ENCODE measurements around the gene OR8D1. TPM values are rescaled to one million over a fixed set of nuclear protein-coding genes. Genes with fewer than 3 reads are reported as not detected.

OR8D1 gene
- total RNA-seq = not detected
- polyA plus RNA-seq = not detected

DNA sequence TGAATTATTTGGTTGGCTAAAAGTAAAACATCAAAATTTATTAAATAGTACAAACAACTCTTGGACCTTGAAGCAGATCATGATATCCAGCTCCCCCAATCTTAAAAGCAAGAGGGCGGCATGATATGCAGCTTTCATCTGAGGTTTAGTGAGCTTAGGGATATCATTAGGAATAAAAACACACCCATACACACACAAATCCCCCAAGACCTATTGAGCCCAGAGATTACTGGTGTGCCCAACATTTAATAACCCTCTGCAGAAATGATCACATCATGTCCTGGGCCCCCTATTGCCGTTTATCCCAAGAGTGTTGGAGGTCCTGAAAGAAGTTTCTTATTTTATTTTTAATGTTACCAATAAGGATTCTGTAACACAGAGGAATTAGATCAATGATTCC is at the start of gene OR8D1:
TSS of gene OR8D1 (minus strand) at position 101 of the 400 bp plus-strand sequence. CDS start 3,183 bp downstream, outside the sequence.
- CTCF ChIA-PET = no interaction called here

DNA sequence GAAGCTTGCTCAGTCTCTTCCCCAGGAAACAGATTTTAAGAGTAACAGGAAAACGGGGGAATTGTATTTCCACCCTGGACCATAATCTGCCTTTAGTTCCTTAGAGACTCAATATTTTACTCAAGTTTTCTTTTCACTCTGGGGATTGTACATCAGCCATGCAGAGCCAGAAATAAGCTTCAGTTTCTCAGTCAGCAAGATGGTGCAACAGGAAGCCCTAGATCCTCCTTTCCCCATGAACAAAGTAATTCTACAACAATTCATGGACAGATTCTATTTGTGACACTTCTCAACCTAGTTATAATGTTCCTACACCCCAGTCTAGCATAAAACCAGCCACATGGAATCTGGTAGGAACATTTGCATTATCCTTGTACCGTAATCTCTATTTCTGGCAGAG is 45.8 kb upstream of the OR8D1 start:
- Mint-ChIP-seq H3K27ac (no peak overlapping the region), H3K4me1 (no peaks in the 10 kb centered on the region), H3K36me3 (no peaks in the 10 kb centered on the region), H3K9me3 (peaks cover 0 to 4% (median 2%) of the 10 kb centered on the region in 5 donors), H3K4me3 (no peak overlapping the region), H3K27me3 (no peaks in the 10 kb centered on the region)
- Histone ChIP-seq H3K27me3 (ENCODE audit: insufficient read depth, low read length, poor library complexity, severe bottlenecking) (no peaks in the 10 kb centered on the region), H3K36me3 (ENCODE audit: insufficient read depth, low read length) (no peaks in the 10 kb centered on the region), H3K4me1 (ENCODE audit: insufficient read depth, low read length) (no peaks in the 10 kb centered on the region), H3K4me3 (ENCODE audit: low read length) (no peak overlapping the region), H3K27ac (ENCODE audit: low read depth, low read length) (no peak overlapping the region), H3K9me3 (ENCODE audit: low read length) (no peaks in the 10 kb centered on the region)
- no peak for DNase-seq
- CTCF ChIA-PET = no interaction called here
- POLR2A ChIA-PET = no interaction called here

More for the DNA sequence above, at the start of gene OR8D1:
- H3K9me3 ChIP-seq (ENCODE audit: low read length) = no peaks in the 10 kb centered on the region
- POLR2A ChIA-PET = no interaction called here
- H3K27me3 ChIP-seq (ENCODE audit: insufficient read depth, low read length, poor library complexity, severe bottlenecking) = no peaks in the 10 kb centered on the region
- Mint-ChIP-seq H3K4me1 (no peaks in the 10 kb centered on the region), H3K4me3 (no peak within 1 kb of the TSS), H3K9me3 (peaks cover 0 to 1% (median 0%) of the 10 kb centered on the region in 5 donors), H3K27ac (no peak within 1 kb of the TSS), H3K27me3 (peaks cover 0 to 4% of the 10 kb centered on the region in 2 donors), H3K36me3 (no peaks in the 10 kb centered on the region)
- H3K27ac ChIP-seq (ENCODE audit: low read depth, low read length) = no peak within 1 kb of the TSS
- H3K4me3 ChIP-seq (ENCODE audit: low read length) = no peak within 1 kb of the TSS
- DNase-seq = no peak
- H3K36me3 ChIP-seq (ENCODE audit: insufficient read depth, low read length) = no peaks in the 10 kb centered on the region
- H3K4me1 ChIP-seq (ENCODE audit: insufficient read depth, low read length) = no peaks in the 10 kb centered on the region

DNA sequence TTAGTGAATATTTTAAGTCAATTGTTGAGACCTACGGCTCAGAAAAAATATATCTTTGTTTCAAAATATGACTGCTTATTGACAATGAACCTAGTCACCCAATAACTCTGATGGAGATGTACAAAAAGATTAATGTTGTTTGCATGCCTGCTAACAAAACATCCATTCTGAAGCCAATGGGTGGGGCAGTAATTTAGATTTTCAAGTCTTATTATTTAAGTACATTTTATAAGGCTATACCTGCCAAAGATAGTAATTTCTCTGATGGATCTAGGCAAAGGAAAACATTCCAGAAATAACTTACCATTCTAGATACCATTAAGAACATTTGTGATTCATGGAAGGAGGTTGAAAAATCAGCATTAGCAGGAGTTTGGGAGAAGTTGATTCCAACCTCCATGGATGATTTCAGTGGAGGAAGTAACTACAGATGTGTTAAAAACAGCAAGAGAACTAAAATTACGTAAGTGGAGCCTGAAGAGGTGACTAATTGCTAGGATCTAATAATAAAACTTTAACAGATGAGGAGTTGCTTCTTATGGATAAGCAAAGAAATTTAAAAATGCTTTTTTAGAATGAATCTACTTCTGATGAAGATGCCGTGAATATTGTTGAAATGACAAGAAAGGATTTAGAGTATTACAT is 32.7 kb upstream of the OR8D1 start:
- H3K4me1 Mint-ChIP-seq = no peaks in the 10 kb centered on the region

DNA sequence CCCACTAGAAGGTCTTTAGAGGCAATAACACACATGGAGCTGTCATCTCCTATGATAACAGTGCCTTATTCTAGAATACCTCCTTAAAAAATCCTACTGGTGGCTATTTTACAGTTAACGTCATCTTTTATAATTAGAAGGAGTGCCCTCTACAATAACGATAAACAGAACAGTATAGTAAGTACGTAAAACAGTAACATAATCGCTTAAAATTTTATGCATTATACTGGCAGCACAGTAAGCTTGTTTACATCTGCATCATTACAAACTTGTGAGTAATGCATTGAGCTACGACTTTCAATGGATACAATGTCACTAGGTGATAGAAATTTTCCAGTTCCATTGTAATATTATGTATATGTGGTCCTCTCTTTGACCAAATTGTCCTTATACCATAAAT is 30.6 kb upstream of the OR8D1 start:
- ChIA-PET CTCF (no interaction called here), POLR2A (no interaction called here)
- Histone ChIP-seq H3K4me3 (ENCODE audit: low read length) (no peak overlapping the region), H3K9me3 (ENCODE audit: low read length) (no peaks in the 10 kb centered on the region), H3K4me1 (ENCODE audit: insufficient read depth, low read length) (no peaks in the 10 kb centered on the region), H3K27me3 (ENCODE audit: insufficient read depth, low read length, poor library complexity, severe bottlenecking) (no peaks in the 10 kb centered on the region), H3K27ac (ENCODE audit: low read depth, low read length) (no peak overlapping the region), H3K36me3 (ENCODE audit: insufficient read depth, low read length) (no peaks in the 10 kb centered on the region)
- Mint-ChIP-seq H3K27me3 (no peaks in the 10 kb centered on the region), H3K27ac (no peak overlapping the region), H3K9me3 (peaks cover 0 to 14% (median 1%) of the 10 kb centered on the region in 5 donors), H3K4me1 (no peaks in the 10 kb centered on the region), H3K36me3 (no peaks in the 10 kb centered on the region), H3K4me3 (no peak overlapping the region)
- DNase-seq = no peak

More for the DNA sequence above, 32.7 kb upstream of the OR8D1 start:
- Histone ChIP-seq H3K27ac (ENCODE audit: low read depth, low read length) (no peak overlapping the region), H3K4me1 (ENCODE audit: insufficient read depth, low read length) (no peaks in the 10 kb centered on the region), H3K9me3 (ENCODE audit: low read length) (no peaks in the 10 kb centered on the region), H3K36me3 (ENCODE audit: insufficient read depth, low read length) (no peaks in the 10 kb centered on the region), H3K4me3 (ENCODE audit: low read length) (no peak overlapping the region), H3K27me3 (ENCODE audit: insufficient read depth, low read length, poor library complexity, severe bottlenecking) (no peaks in the 10 kb centered on the region)
- ChIA-PET CTCF (no interaction called here), POLR2A (no interaction called here)
- Mint-ChIP-seq H3K27ac (no peak overlapping the region), H3K4me3 (no peak overlapping the region), H3K36me3 (no peaks in the 10 kb centered on the region), H3K27me3 (no peaks in the 10 kb centered on the region), H3K9me3 (peaks cover 3 to 20% (median 6%) of the 10 kb centered on the region in 5 donors)
- no peak for DNase-seq

DNA sequence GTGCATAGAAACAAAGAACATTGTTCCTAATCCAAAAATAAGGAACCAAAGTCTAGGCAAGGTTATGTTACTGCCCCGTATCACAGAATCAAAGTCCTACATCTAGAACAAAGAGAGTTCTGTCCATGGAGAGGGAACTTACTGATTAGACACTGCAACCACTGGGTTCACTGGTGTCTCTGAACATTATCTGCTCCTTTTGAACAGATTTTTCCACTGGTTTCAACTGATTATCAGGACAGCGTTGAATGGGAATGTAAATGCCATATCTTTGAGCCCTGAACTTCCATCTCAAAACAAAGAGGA is 26.3 kb upstream of the OR8D1 start:
- Mint-ChIP-seq H3K4me3 (no peak overlapping the region), H3K27ac (no peak overlapping the region), H3K27me3 (no peaks in the 10 kb centered on the region), H3K4me1 (no peaks in the 10 kb centered on the region), H3K9me3 (peaks cover 0 to 5% (median 0%) of the 10 kb centered on the region in 5 donors), H3K36me3 (no peaks in the 10 kb centered on the region)
- ChIA-PET POLR2A (no interaction called here), CTCF (no interaction called here)
- no peak for DNase-seq
- Histone ChIP-seq H3K27ac (ENCODE audit: low read depth, low read length) (no peak overlapping the region), H3K4me3 (ENCODE audit: low read length) (no peak overlapping the region), H3K27me3 (ENCODE audit: insufficient read depth, low read length, poor library complexity, severe bottlenecking) (no peaks in the 10 kb centered on the region), H3K4me1 (ENCODE audit: insufficient read depth, low read length) (no peaks in the 10 kb centered on the region), H3K36me3 (ENCODE audit: insufficient read depth, low read length) (no peaks in the 10 kb centered on the region), H3K9me3 (ENCODE audit: low read length) (no peaks in the 10 kb centered on the region)

DNA sequence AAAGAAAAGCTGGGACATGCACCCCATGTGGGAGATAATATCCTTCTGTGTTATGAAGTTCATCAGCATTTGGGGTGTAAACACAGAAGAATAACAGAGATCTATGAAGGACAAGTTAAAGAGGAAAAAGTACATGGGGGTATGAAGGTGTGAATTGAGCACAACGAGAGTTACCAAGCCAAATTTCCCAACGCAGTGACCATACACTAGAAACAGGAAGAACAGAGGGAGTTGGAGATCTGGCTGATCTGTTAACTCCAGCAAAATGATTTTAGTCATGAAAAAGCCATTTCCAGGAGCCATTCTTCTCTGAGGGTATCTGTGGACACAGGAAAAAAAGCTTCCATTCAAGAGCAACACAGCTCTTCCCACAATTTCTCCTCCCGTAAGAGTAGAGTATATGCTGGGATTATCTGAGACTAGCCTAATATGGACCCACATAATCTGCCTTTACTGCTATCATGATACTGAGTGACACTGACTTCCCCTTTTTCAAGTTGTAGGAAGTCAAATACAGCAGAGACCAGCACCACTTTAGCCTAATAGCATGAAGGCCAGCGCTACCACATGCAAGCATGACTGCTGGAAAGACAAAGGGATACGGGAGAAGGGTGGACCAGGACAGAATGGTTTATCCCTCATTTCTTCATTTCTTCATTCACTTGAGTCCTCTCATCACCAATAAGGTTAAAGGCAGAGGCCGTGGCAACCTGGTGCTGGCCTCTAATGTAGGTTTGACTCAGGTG is 25.8 kb upstream of the OR8D1 start:
- Histone ChIP-seq H3K4me3 (ENCODE audit: low read length) (no peak overlapping the region), H3K27ac (ENCODE audit: low read depth, low read length) (no peak overlapping the region), H3K27me3 (ENCODE audit: insufficient read depth, low read length, poor library complexity, severe bottlenecking) (no peaks in the 10 kb centered on the region), H3K9me3 (ENCODE audit: low read length) (no peaks in the 10 kb centered on the region), H3K36me3 (ENCODE audit: insufficient read depth, low read length) (no peaks in the 10 kb centered on the region), H3K4me1 (ENCODE audit: insufficient read depth, low read length) (no peaks in the 10 kb centered on the region)
- DNase-seq = no peak
- POLR2A ChIA-PET = no interaction called here
- Mint-ChIP-seq H3K4me3 (no peak overlapping the region), H3K9me3 (peaks cover 0 to 5% (median 0%) of the 10 kb centered on the region in 5 donors), H3K27ac (no peak overlapping the region), H3K4me1 (no peaks in the 10 kb centered on the region), H3K27me3 (no peaks in the 10 kb centered on the region), H3K36me3 (no peaks in the 10 kb centered on the region)
- CTCF ChIA-PET = no interaction called here

DNA sequence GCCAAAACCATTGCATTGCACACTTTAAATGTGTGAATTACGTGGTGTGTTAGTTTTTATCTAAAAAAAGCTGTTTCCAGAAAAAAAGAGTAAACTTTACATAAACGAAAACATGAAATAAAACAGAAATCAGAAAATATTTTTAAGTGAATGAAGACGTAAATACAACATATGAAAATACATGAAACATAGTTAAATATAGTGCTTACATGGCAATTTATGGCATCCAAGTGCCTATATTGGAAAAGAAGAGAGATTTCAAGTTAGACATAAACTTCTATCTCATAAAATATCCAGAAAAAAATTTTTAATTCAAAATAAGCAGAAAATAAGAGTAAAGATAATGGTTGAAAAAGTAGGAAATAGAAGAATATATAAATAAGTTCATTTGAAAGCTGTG is 18.1 kb upstream of the OR8D1 start:
- H3K4me3 ChIP-seq (ENCODE audit: low read length) = no peak overlapping the region
- POLR2A ChIA-PET = no interaction called here
- no peak overlapping the region for H3K4me3 Mint-ChIP-seq
- peaks cover 0 to 2% (median 0%) of the 10 kb centered on the region in 5 donors for H3K9me3 Mint-ChIP-seq
- H3K27me3 Mint-ChIP-seq = peaks cover 0 to 1% of the 10 kb centered on the region in 2 donors
- H3K27ac Mint-ChIP-seq = no peak overlapping the region
- H3K4me1 ChIP-seq (ENCODE audit: insufficient read depth, low read length) = no peaks in the 10 kb centered on the region
- no peaks in the 10 kb centered on the region for H3K36me3 ChIP-seq (ENCODE audit: insufficient read depth, low read length)
- H3K36me3 Mint-ChIP-seq = no peaks in the 10 kb centered on the region
- no peaks in the 10 kb centered on the region for H3K4me1 Mint-ChIP-seq
- no peak for DNase-seq
- CTCF ChIA-PET = no interaction called here
- no peaks in the 10 kb centered on the region for H3K27me3 ChIP-seq (ENCODE audit: insufficient read depth, low read length, poor library complexity, severe bottlenecking)
- no peaks in the 10 kb centered on the region for H3K9me3 ChIP-seq (ENCODE audit: low read length)
- no peak overlapping the region for H3K27ac ChIP-seq (ENCODE audit: low read depth, low read length)

DNA sequence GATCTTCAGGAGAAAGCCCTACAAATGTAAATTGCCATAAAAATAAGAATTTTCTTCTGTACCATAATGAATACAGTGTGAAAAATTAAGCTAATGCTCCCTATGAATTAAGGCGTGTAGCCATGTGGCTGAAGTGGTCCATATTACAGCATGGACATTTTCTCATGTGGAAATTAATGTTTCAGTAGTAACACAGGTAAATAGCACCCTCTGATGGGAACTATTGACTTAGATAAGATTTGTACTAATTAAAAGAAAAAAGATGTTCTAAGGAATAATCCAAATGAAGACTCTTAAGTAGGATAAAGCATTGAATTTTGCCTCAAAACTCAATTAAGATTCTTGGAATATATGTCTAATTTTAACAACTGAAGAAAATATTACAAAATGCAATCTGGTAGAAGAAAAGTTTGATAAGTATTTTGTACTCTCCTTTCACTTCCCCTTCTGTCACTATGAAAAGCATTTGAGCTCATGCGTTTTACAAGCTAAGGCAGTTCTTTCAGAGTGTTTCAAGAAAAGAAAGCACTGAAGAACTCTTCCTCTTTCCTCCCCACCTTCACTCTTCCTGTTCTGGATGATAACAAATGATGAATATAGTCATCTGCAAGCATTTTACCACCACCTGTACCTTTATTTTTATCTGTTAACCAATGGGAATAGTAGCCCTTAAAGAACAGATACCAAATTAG is 16.2 kb upstream of the OR8D1 start:
- H3K4me1 ChIP-seq (ENCODE audit: insufficient read depth, low read length) = no peaks in the 10 kb centered on the region
- H3K27ac Mint-ChIP-seq = no peak overlapping the region
- DNase-seq = no peak
- peaks cover 0 to 5% (median 0%) of the 10 kb centered on the region in 5 donors for H3K9me3 Mint-ChIP-seq
- no peak overlapping the region for H3K4me3 Mint-ChIP-seq
- H3K27me3 Mint-ChIP-seq = peaks cover 0 to 1% of the 10 kb centered on the region in 2 donors
- H3K4me3 ChIP-seq (ENCODE audit: low read length) = no peak overlapping the region
- no peak overlapping the region for H3K27ac ChIP-seq (ENCODE audit: low read depth, low read length)
- ChIA-PET POLR2A (no interaction called here), CTCF (no interaction called here)
- no peaks in the 10 kb centered on the region for H3K36me3 ChIP-seq (ENCODE audit: insufficient read depth, low read length)
- no peaks in the 10 kb centered on the region for H3K4me1 Mint-ChIP-seq
- no peaks in the 10 kb centered on the region for H3K36me3 Mint-ChIP-seq
- no peaks in the 10 kb centered on the region for H3K27me3 ChIP-seq (ENCODE audit: insufficient read depth, low read length, poor library complexity, severe bottlenecking)
- no peaks in the 10 kb centered on the region for H3K9me3 ChIP-seq (ENCODE audit: low read length)
